Dedifferentiated amniotic fluid mesenchymal stem cell (primary cell): ENCODE data around the gene STAT1.
"Not testable (repeated sequence)": the region's sequence is repeated elsewhere in the genome, so short reads cannot be mapped to it uniquely, and the experiment has no call there.

Experiments
- DNase-seq: peaks from one replicate; pipeline ENCODE4 v3.0.0-alpha.2; 2016; ENCODE audit errors: extremely low spot score

Gene STAT1

GRCh38 chr2:191006997-191007783, 6.8 kb downstream of the STAT1 start:
- DNase-seq = no peak

GRCh38 chr2:191006297-191006696, 7.7 kb downstream of the STAT1 start:
- no peak for DNase-seq

GRCh38 chr2:191003405-191004309, 10.3 kb downstream of the STAT1 start:
- no peak for DNase-seq

- no peak for DNase-seq
These were observed 12.3 kb downstream of the STAT1 start for GRCh38 chr2:191001624-191002023.

- no peak for DNase-seq
These were observed 12.9 kb downstream of the STAT1 start for GRCh38 chr2:191001032-191001431.

GRCh38 chr2:190999949-191000665, 13.9 kb downstream of the STAT1 start:
- no peak for DNase-seq

GRCh38 chr2:190999058-190999457, 14.9 kb downstream of the STAT1 start:
- DNase-seq = no peak

- no peak for DNase-seq
These were observed 16.4 kb downstream of the STAT1 start for GRCh38 chr2:190997526-190998113.

GRCh38 chr2:190996947-190997346, 17.0 kb downstream of the STAT1 start:
- DNase-seq = no peak

GRCh38 chr2:190996338-190996946, 17.5 kb downstream of the STAT1 start:
- DNase-seq = no peak

GRCh38 chr2:190995315-190995714, 18.7 kb downstream of the STAT1 start:
- DNase-seq = not testable (repeated sequence)

- no peak for DNase-seq
These were observed 19.8 kb downstream of the STAT1 start for GRCh38 chr2:190994148-190994547.

GRCh38 chr2:190993292-190993643, 20.7 kb downstream of the STAT1 start:
- no peak for DNase-seq

GRCh38 chr2:190990132-190990531, 23.8 kb downstream of the STAT1 start:
- DNase-seq = no peak

- no peak for DNase-seq
These were observed 25.1 kb downstream of the STAT1 start for GRCh38 chr2:190988910-190989309.

GRCh38 chr2:190987938-190988337, 26.0 kb downstream of the STAT1 start:
- DNase-seq = no peak

- no peak for DNase-seq
These were observed 26.9 kb downstream of the STAT1 start for GRCh38 chr2:190987116-190987515.

GRCh38 chr2:190986221-190986953, 27.6 kb downstream of the STAT1 start:
- no peak for DNase-seq

- DNase-seq = no peak
These were observed 29.4 kb downstream of the STAT1 start for GRCh38 chr2:190984595-190984994.

- no peak for DNase-seq
These were observed 31.5 kb downstream of the STAT1 start for GRCh38 chr2:190982262-190983034.
